HG03135 (cell line): ENCODE results near the gene SNX24.
"Not testable (repeated sequence)": the region's sequence is repeated elsewhere in the genome, so short reads cannot be mapped to it uniquely, and the experiment has no call there.

Experiments used
- ATAC-seq: cut with Tn5 transposase; IDR thresholded peaks from one replicate; pipeline ENCODE4 v1.9.1; 2021; ENCODE audit warnings: mild to moderate bottlenecking, moderate library complexity; ENCODE audit not compliant: unreplicated experiment

Gene SNX24

GRCh38 chr5:122870219-122870856, 24.9 kb downstream of the SNX24 start:
- no peak for ATAC-seq

DNA sequence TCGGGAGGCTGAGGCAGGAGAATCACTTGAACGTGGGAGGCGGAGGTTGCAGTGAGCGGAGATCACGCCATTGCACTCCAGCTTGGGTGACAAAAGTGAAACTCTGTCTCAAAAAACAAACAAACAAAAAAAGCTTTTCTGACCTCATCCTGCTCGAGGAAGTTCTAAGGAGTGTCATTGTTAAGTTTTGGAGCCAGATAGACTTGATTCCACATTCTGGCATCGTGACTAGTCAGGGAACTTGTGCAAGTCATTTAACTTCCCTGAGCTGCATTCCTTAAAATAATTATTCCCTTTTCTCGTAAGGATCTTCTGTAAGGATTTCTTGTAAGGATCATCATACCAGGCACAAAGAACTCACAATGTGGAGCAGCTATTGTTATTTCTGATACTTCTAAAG, 26.2 kb downstream of the SNX24 start:
- ATAC-seq: no peak

- no peak for ATAC-seq
Observed at GRCh38 chr5:122874179-122874875, 28.9 kb downstream of the SNX24 start.

DNA sequence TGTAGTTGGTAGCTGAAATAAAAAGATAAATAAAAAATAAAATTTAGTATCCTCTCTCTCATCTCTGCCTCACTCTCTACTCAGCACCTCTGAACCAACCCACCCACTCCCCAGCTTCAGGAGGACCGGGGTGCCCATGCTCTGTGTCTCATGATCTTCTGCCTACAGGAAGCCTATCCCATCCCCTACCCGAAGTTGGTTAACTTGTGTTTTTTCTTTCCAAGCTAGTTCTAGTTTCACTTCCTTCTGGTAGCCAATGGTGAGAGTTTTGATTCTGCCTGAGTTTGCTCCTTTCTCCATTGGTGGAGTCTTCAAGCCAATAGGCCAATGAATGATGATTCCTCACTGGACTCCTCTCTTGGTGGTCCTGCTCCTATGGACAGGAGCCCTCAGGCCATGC, 32.1 kb downstream of the SNX24 start:
- ATAC-seq: no peak

GRCh38 chr5:122879076-122879475, 33.7 kb downstream of the SNX24 start:
- ATAC-seq: no peak

GRCh38 chr5:122880170-122880689, 34.8 kb downstream of the SNX24 start:
- no peak for ATAC-seq

DNA sequence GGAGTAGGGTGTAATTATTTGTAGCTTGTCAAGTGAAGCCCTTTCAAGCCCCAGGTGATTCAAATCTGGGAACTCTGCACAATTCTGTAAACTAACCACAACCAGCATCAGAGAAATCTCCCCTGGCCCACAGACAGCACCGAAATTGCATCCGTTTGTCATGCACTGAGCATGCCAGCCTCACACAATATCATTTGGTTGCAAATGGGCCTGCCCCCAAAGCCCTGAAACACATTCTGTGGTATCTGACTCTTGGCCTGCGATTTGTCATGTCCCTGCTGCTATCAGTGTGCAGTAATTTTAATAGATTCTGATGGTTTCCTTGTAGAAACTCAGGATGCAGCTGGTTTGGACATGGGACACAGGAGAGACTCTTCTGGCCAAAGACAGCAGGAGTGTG, 35.3 kb downstream of the SNX24 start:
- no peak for ATAC-seq

DNA sequence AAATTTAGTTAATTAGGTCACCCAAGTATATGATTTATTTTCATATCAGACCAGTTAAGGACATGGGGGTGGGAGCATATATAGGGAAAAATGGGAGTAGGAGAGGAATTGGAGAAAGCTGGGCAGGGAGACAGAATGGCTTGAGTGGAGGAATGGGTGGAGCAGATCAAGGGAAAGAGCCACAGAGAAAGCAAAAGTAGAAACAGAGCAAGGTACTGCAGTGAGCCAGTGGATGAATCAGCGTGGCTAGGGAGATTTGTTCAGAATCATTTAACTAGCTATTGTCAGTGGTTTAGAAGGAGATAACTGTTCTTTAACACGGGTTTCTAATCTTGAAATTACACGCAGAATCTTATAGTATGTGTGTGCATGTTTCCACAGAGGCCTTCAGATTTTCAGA, 37.4 kb downstream of the SNX24 start:
- no peak for ATAC-seq

DNA sequence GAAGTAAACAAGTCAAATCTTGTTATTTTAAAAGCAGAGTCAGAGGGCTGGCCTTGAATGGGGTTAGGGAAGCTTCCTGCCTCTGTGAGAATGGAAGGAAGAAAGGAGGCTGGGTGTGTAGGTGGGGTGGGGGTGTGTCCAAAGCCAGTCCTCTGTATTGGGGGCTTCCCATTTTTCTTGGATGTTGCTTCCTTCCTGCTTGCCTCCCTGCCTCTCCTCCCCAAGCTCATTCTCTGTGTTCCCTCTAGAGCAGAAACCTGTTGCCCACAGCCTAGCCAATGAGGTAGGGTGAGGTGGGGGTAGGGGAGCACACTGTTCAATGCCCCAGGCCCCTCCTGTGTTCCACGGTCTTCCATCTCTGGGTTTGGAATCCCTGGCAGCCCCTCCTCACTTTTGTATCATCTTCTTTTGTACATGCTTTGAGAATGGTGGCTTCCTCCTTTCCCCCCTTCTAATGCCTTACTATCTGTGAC, 39.7 kb downstream of the SNX24 start:
- ATAC-seq: no peak

DNA sequence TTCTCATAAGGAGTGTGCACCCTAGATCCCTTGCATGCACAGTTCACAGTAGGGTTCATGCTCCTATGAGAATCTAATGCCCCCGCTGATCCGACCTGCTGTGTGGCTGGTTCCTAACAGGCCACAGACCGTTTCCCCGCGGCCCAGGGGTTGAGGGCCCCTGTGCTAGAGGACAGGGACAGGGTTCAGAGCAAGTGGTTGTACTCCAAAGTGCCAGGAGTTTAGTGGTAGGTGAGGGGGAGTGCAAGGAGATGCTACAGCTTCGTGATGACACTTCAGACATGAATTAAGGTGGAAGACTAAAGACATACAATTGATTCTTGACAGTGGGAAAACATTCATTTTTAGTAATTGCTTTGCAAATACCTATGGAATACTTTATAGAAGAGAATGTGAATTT, 40.5 kb downstream of the SNX24 start:
- no peak for ATAC-seq

DNA sequence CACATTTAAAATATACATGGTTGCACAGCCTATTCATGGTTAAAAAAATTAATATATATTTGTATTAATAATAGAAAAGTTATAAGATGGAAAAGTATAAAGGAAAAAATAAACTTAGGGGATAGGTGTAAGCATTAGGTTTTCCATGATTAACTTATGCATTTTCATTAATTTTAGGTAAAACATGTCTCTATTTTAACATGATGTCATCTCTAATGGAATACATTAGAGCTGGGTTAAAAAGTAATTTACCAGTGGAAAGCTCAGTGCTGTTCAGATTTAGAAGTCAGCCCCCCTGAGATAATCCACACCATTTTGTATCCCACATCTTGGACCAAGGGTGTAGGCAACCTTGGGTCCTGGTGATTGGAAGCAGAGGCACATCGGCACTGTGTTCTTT, 49.7 kb downstream of the SNX24 start:
- ATAC-seq: no peak

GRCh38 chr5:122896598-122897282, 51.3 kb downstream of the SNX24 start:
- ATAC-seq: no peak

DNA sequence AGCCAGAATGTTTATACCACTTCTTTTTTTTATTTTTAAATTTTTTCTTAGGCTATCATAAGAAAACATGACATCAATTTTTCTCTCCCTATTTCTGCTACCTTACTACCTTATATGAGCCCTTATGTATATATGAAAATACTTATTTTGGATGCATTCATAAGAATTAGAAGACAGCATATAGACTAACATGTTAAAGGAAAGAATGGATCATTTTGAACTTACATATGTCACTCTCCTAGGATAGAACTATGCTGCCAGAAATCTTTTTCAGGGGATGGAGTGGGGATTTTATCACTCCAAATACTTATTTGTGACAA, 51.8 kb downstream of the SNX24 start:
- ATAC-seq: no peak

GRCh38 chr5:122901346-122901745, 55.9 kb downstream of the SNX24 start:
- ATAC-seq: no peak

DNA sequence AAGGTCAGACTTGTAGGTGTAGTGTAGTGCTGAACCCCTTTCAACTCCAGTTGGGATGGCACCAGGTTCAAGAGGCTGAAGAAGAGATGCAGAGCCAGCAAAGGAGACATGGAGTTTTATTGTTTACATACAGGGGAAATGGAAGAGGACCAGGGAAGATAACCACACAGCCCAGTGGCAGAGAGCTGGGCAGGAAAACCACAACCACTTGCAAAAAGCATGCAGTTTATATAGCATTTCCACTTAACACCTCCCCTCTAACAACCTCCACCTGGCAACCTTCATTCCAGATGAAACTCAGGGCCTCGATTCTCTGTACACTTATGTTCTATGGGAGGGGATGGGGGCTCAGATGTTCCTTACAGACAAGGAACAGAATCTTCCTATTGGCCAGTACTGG, 56.9 kb downstream of the SNX24 start:
- no peak for ATAC-seq

- ATAC-seq: no peak
Observed at GRCh38 chr5:122906768-122907167, 61.4 kb downstream of the SNX24 start.

DNA sequence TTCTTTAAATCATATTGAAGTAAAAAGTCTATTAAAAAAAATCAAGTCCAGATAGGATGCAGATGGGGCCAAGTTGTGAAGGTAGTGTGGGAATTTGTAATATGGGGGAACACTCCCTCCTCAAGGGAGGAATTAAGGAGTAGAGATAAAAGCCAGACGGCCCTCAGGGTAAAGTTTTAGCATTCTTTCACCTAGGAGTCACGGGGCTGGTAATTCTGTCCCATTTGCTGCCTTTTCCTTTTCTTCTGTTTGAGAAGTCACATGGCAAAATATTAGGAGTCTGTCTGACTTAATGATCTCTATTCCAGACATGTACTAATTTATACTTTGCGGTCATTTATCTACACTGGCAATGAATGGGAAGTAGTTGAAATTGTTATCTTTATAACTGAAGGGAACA, 61.9 kb downstream of the SNX24 start:
- ATAC-seq: no peak

DNA sequence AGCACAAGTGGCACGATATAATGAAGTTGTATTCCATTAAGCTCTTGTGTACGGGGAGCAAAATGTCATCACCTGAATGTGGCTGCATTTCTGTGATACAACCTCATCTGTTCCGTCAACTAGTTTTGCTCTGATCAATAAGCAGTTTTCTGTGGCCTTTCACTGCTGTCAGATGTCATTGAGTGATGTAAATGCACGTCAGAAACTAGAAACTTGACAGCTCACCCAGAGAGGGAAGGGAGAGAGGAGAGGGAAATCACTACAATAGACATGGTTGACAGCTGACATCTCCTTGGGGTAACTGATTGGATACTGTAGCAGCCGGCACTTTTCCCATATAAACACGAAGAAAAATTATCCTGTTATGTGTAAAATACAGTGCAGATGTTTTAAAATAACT, 62.7 kb downstream of the SNX24 start:
- no peak for ATAC-seq

- no peak for ATAC-seq
Observed at GRCh38 chr5:122908662-122909061, 63.2 kb downstream of the SNX24 start.

- no peak for ATAC-seq
Observed at GRCh38 chr5:122909470-122910100, 64.2 kb downstream of the SNX24 start.

DNA sequence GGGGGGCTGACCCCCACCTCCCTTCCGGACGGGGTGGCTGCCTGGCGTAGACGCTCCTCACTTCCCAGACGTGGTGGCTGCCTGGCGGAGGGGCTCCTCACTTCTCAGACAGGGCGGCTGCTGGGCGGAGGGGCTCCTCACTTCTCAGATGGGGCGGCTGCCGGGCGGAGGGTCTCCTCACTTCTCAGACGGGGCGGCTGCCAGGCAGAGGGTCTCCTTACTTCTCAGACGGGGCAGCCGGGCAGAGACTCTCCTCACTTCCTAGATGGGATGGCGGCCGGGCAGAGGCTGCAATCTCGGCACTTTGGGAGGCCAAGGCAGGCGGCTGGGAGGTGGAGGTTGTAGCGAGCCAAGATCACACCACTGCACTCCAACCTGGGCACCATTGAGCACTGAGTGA, 68.0 kb downstream of the SNX24 start:
- ATAC-seq: not testable (repeated sequence)
